H1 (cell line): ENCODE results near the gene MED12L. TPM values are rescaled to one million over a fixed set of nuclear protein-coding genes. Genes with fewer than 3 reads are reported as not detected.

Experiments used
- CTCF ChIA-PET: fragments of 300-600 bp; sonication (Branson Sonifier 250); formaldehyde crosslinking; loops from one replicate; lab custom pipeline; 2021; ENCODE audit not compliant: partially characterized antibody; lab: Charles Lee
- POLR2A ChIA-PET: fragments of 300-600 bp; sonication (Branson Sonifier 250); formaldehyde crosslinking; loops from one replicate; lab custom pipeline; 2021; ENCODE audit warnings: inconsistent platforms; ENCODE audit not compliant: partially characterized antibody; lab: Charles Lee
- DNase-seq, 2 experiments: peaks; one replicate each; pipeline versions ENCODE4 v3.0.0 to v3.0.0-alpha.2; 2010 to 2022; ENCODE audit warnings: low spot score in 2 of 2, low read depth in 1 of 2, mixed read lengths in 1 of 2
- FAIRE-seq: peaks from 2 replicates; lab custom pipeline; 2011; peaks lifted over from hg19 to GRCh38; lab: Jason Lieb, UNC
- H2AFZ ChIP-seq: 2 replicates; pipeline ENCODE4 v1.8.1; 2012; ENCODE audit warnings: low read length, inconsistent platforms
- H2AK5ac ChIP-seq: 2 replicates; pipeline ENCODE4 v1.6.1; 2013; ENCODE audit warnings: low read depth, low read length
- H2BK120ac ChIP-seq: replicated peaks from 2 replicates; pipeline ENCODE3; 2013; ENCODE audit warnings: low read depth, low read length, inconsistent platforms
- H2BK12ac ChIP-seq: 2 replicates; pipeline ENCODE4 v1.6.1; 2013; ENCODE audit warnings: low read depth, low read length
- H2BK15ac ChIP-seq: 2 replicates; pipeline ENCODE4 v1.6.1; 2013; ENCODE audit warnings: low read length
- H2BK20ac ChIP-seq: 2 replicates; pipeline ENCODE4 v1.6.1; 2013; ENCODE audit warnings: low read length
- H2BK5ac ChIP-seq: 2 replicates; pipeline ENCODE4 v1.6.1; 2013; ENCODE audit warnings: low read depth, low read length
- H3K14ac ChIP-seq: 2 replicates; pipeline ENCODE4 v1.6.1; 2013; ENCODE audit warnings: inconsistent platforms; ENCODE audit not compliant: insufficient read length
- H3K18ac ChIP-seq: 2 replicates; pipeline ENCODE4 v1.6.1; 2013; ENCODE audit warnings: low read length; ENCODE audit errors: extremely low read depth
- H3K23ac ChIP-seq: 2 replicates; pipeline ENCODE4 v1.6.1; 2013; ENCODE audit warnings: inconsistent platforms; ENCODE audit not compliant: insufficient read length
- H3K23me2 ChIP-seq: 2 replicates; pipeline ENCODE4 v1.6.1; 2013; ENCODE audit warnings: low read depth, low read length
- H3K27ac ChIP-seq: 2 replicates; pipeline ENCODE4 v1.6.1; 2011; ENCODE audit warnings: low read depth, low read length, inconsistent platforms
- H3K27me3 ChIP-seq, 4 experiments: replicated peaks in 1 of 4; 1 replicate in 1 of 4; 2 replicates in 3 of 4; pipeline versions ENCODE4 v1.6.1 to v1.8.1; 2011 to 2013; ENCODE audit warnings: low read length in 3 of 4, mild to moderate bottlenecking in 3 of 4, inconsistent platforms in 2 of 4, mixed read lengths in 2 of 4, moderate library complexity in 1 of 4; ENCODE audit not compliant: control insufficient read depth in 3 of 4, insufficient read depth in 3 of 4; ENCODE audit errors: extremely low read depth in 1 of 4
- H3K36me3 ChIP-seq, 4 experiments: 2 replicates each; pipeline versions ENCODE4 v1.6.1 to v1.8.1; 2011 to 2013; ENCODE audit warnings: mild to moderate bottlenecking in 4 of 4, low read length in 3 of 4, moderate library complexity in 2 of 4, control low read depth in 1 of 4, inconsistent platforms in 1 of 4; ENCODE audit not compliant: insufficient read depth in 4 of 4, control insufficient read depth in 2 of 4
- H3K4ac ChIP-seq: replicated peaks from 2 replicates; pipeline ENCODE3; 2013; ENCODE audit warnings: low read length, low read depth, mixed read lengths, inconsistent platforms; ENCODE audit not compliant: insufficient read length
- H3K4me1 ChIP-seq, 4 experiments: replicated peaks in 1 of 4; 1 replicate in 1 of 4; 2 replicates in 3 of 4; pipeline versions ENCODE4 v1.6.1 to v1.8.1; 2011 to 2013; ENCODE audit warnings: low read length in 3 of 4, inconsistent platforms in 2 of 4, mixed read lengths in 1 of 4; ENCODE audit not compliant: insufficient read depth in 4 of 4, control insufficient read depth in 3 of 4
- H3K4me2 ChIP-seq, 2 experiments: 2 replicates each; pipeline versions ENCODE4 v1.6.1 to v1.8.1; 2011 to 2013; ENCODE audit warnings: low read depth in 2 of 2, low read length in 2 of 2, control low read depth in 1 of 2, inconsistent platforms in 1 of 2, mild to moderate bottlenecking in 1 of 2; ENCODE audit not compliant: insufficient read depth in 1 of 2
- H3K4me3 ChIP-seq, 4 experiments: fragments of 200-600, 300-600 bp in 1 of 4; sonication (generic), shearing (Covaris generic), sonication (Bioruptor Twin) in 1 of 4; 2 replicates each; pipeline versions ENCODE4 v1.5.1 to v1.8.1; 2011 to 2016; ENCODE audit warnings: low read length in 4 of 4, low read depth in 3 of 4, control low read depth in 2 of 4, inconsistent platforms in 2 of 4, mild to moderate bottlenecking in 2 of 4, mixed read lengths in 1 of 4, moderate library complexity in 1 of 4; ENCODE audit not compliant: insufficient read depth in 2 of 4; ENCODE audit errors: extremely low read depth in 1 of 4
- H3K56ac ChIP-seq: replicated peaks from 2 replicates; pipeline ENCODE3; 2013; ENCODE audit warnings: low read depth, mild to moderate bottlenecking, mixed read lengths, low read length, inconsistent platforms; ENCODE audit not compliant: insufficient read length
- H3K79me1 ChIP-seq: 2 replicates; pipeline ENCODE4 v1.6.1; 2013; ENCODE audit warnings: low read depth, low read length, control low read depth
- H3K79me2 ChIP-seq, 2 experiments: 2 replicates each; pipeline versions ENCODE4 v1.6.1 to v1.8.1; 2012 to 2013; ENCODE audit warnings: low read length in 2 of 2, mild to moderate bottlenecking in 2 of 2, inconsistent platforms in 1 of 2; ENCODE audit not compliant: insufficient read depth in 2 of 2, control insufficient read depth in 1 of 2
- H3K9ac ChIP-seq, 4 experiments: replicated peaks in 1 of 4; 1 replicate in 1 of 4; 2 replicates in 3 of 4; pipeline versions ENCODE4 v1.6.1 to v1.8.1; 2011 to 2013; ENCODE audit warnings: low read depth in 3 of 4, low read length in 3 of 4, control low read depth in 2 of 4, mild to moderate bottlenecking in 2 of 4, moderate library complexity in 2 of 4, inconsistent platforms in 1 of 4; ENCODE audit errors: extremely low read depth in 1 of 4
- H3K9me3 ChIP-seq, 2 experiments: 2 replicates each; pipeline versions ENCODE4 v1.6.1 to v1.8.1; 2012 to 2013; ENCODE audit warnings: mild to moderate bottlenecking in 2 of 2, moderate library complexity in 2 of 2, control low read depth in 1 of 2, inconsistent platforms in 1 of 2, low read depth in 1 of 2, low read length in 1 of 2, mixed read lengths in 1 of 2; ENCODE audit not compliant: insufficient read depth in 2 of 2
- H4K20me1 ChIP-seq, 2 experiments: replicated peaks in 1 of 2; 2 replicates each; pipeline versions ENCODE3 to v1.8.1; 2011 to 2013; ENCODE audit warnings: inconsistent platforms in 2 of 2, low read length in 2 of 2, mild to moderate bottlenecking in 1 of 2; ENCODE audit not compliant: insufficient read depth in 2 of 2, control insufficient read depth in 1 of 2
- H4K5ac ChIP-seq: 2 replicates; pipeline ENCODE4 v1.6.1; 2013; ENCODE audit warnings: low read length, low read depth, mixed read lengths, inconsistent platforms; ENCODE audit not compliant: insufficient read length
- H4K8ac ChIP-seq: 2 replicates; pipeline ENCODE4 v1.8.0; 2013; ENCODE audit warnings: mild to moderate bottlenecking, moderate library complexity, low read length, inconsistent platforms; ENCODE audit not compliant: insufficient read depth; ENCODE audit errors: extremely low read depth
- H4K91ac ChIP-seq: replicated peaks from 2 replicates; pipeline ENCODE3; 2013; ENCODE audit warnings: low read length, mixed read lengths, inconsistent platforms; ENCODE audit not compliant: insufficient read length
- CEBPB ChIP-seq: IDR thresholded peaks from 2 replicates; pipeline ENCODE4 v1.6.1; 2012; ENCODE audit warnings: low read depth, low read length
- E2F6 ChIP-seq: IDR thresholded peaks from 2 replicates; pipeline ENCODE4 v1.6.1; 2012; ENCODE audit warnings: inconsistent platforms
- EP300 ChIP-seq, 2 experiments: IDR thresholded peaks; 1 replicate in 1 of 2; 2 replicates in 1 of 2; pipeline ENCODE4 v1.6.1; 2011 to 2012; ENCODE audit warnings: low read depth in 2 of 2, low read length in 2 of 2, mild to moderate bottlenecking in 2 of 2, borderline replicate concordance in 1 of 2, inconsistent platforms in 1 of 2, moderate library complexity in 1 of 2
- EZH2 ChIP-seq: fragments of 200-600 bp; sonication (generic); IDR thresholded peaks from 2 replicates; pipeline ENCODE4 v1.7.1; 2012; ENCODE audit warnings: low read depth, mild to moderate bottlenecking, moderate library complexity, low read length, inconsistent platforms; ENCODE audit not compliant: severe bottlenecking
- JUN ChIP-seq: IDR thresholded peaks from 2 replicates; pipeline ENCODE4 v1.6.1; 2011; ENCODE audit warnings: low read depth, mild to moderate bottlenecking, improper control_type of control experiment, low read length
- KDM4A ChIP-seq: IDR thresholded peaks from one replicate; pipeline ENCODE4 v1.7.1; 2012; ENCODE audit warnings: low read depth, mild to moderate bottlenecking, moderate library complexity, low read length, inconsistent platforms; ENCODE audit not compliant: severe bottlenecking
- RFX5 ChIP-seq: IDR thresholded peaks from 2 replicates; pipeline ENCODE4 v1.6.1; 2011; ENCODE audit warnings: low read depth, low read length, improper control_type of control experiment, borderline replicate concordance
- RXRA ChIP-seq: IDR thresholded peaks from 2 replicates; pipeline ENCODE4 v1.6.1; 2011; ENCODE audit warnings: low read depth, mild to moderate bottlenecking, low read length, moderate library complexity; ENCODE audit not compliant: insufficient read depth
- SIX5 ChIP-seq: IDR thresholded peaks from 2 replicates; pipeline ENCODE4 v1.6.1; 2011; ENCODE audit warnings: mild to moderate bottlenecking, low read depth, low read length
- SP2 ChIP-seq: IDR thresholded peaks from 2 replicates; pipeline ENCODE4 v1.6.1; 2012; ENCODE audit warnings: mild to moderate bottlenecking, low read length, inconsistent platforms
- SUZ12 ChIP-seq: fragments of 200-600 bp; sonication (generic); IDR thresholded peaks from 2 replicates; pipeline ENCODE4 v1.6.1; 2012; ENCODE audit warnings: mild to moderate bottlenecking, inconsistent platforms, low read length, moderate library complexity, mixed read lengths
- TAF1 ChIP-seq: IDR thresholded peaks from 2 replicates; pipeline ENCODE4 v1.6.1; 2011; ENCODE audit warnings: mild to moderate bottlenecking, low read depth, low read length
- TCF12 ChIP-seq: IDR thresholded peaks from 2 replicates; pipeline ENCODE4 v1.6.1; 2011; ENCODE audit warnings: low read depth, mild to moderate bottlenecking, low read length
- WGBS, 2 experiments: shearing (Covaris generic) in 1 of 2; methylation state at CpG; one replicate each; pipeline versions ENCODE4 v1.1.6 to v1.1.7; 2013 to 2015; ENCODE audit warnings: low lambda C conversion rate in 2 of 2, mixed read lengths in 2 of 2, inconsistent platforms in 1 of 2, low coverage in 1 of 2, missing lambda C conversion rate in 1 of 2; ENCODE audit not compliant: insufficient replicate concordance in 2 of 2, insufficient coverage in 1 of 2, insufficient read length in 1 of 2; ENCODE audit errors: extremely low coverage in 1 of 2, missing lambda C conversion rate in 1 of 2; 5-methylcytosine and 5-hydroxymethylcytosine counted together
- polyA plus RNA-seq, 7 experiments: library from polyadenylated mRNA; depleted of rRNA in 3 of 7; stranded (reverse) in 5 of 7; unstranded in 2 of 7; fragments of >200 nt in 5 of 7; fragments of 200-250 nt in 2 of 7; gene quantifications; 1 replicate in 5 of 7; 2 replicates in 1 of 7; 4 replicates in 1 of 7; pipeline versions ENCODE4 v1.2.1 to v1.2.3, GENCODE V29; 2011 to 2013; ENCODE audit warnings: missing spikeins in 2 of 7, mixed read lengths in 2 of 7
- total RNA-seq: library from RNA; stranded (reverse); fragmentation: NEBNext Ultra II Directional; extraction: Animal tissue kit (Norgen Biotek cat#: 25700); gene quantifications from 2 replicates; pipeline ENCODE4 v1.2.1, GENCODE V29; 2021

The MED12L gene
- total and polyA plus RNA-seq, 2 of the 8 experiments (the other 6 are each of a cell fraction or from before 2014, with no cell fraction given), result 3.6 to 26.2 TPM

- Histone ChIP-seq H3K9me3 (no peaks in the 10 kb centered on the region), H3K27ac (no peak overlapping the region), H3K4ac (no peak overlapping the region), H3K4me2 (no peak overlapping the region), H3K14ac (no peak overlapping the region), H4K8ac (no peak overlapping the region), H3K9ac (no peak overlapping the region), H3K4me3 (no peak overlapping the region), H2AFZ (no peak overlapping the region), H4K20me1 (no peaks in the 10 kb centered on the region), H3K79me1 (no peaks in the 10 kb centered on the region), H3K18ac (no peak overlapping the region), H2BK12ac (no peak overlapping the region), H2BK20ac (no peak overlapping the region), H2BK120ac (no peak overlapping the region), H2AK5ac (no peak overlapping the region), H2BK5ac (no peak overlapping the region; the same call in 1 of the 2 replicates), H3K4me1 (peaks cover 3 to 9% (median 5%) of the 10 kb centered on the region in 4 experiments), H3K56ac (no peak overlapping the region), H3K23me2 (no peaks in the 10 kb centered on the region), H4K5ac (no peak overlapping the region), H3K23ac (no peak overlapping the region), H4K91ac (no peak overlapping the region), H3K27me3 (no peaks in the 10 kb centered on the region), H3K36me3 (peaks cover 0 to 17% (median 1%) of the 10 kb centered on the region in 4 experiments; a peak in 5 of 8 replicates), H3K79me2 (no peaks in the 10 kb centered on the region), H2BK15ac (no peak overlapping the region)
- WGBS, 2 experiments, result 91% methylated on average over 2 of the region's 2 CpGs; no CpG with 5 or more reads in 1 of the 2 experiments
- ChIA-PET CTCF (interaction anchor here (1.0 kb wide), 1 partner anchor 12 kb away, joined by 3 read pairs; no protein-coding TSS in a partner anchor), POLR2A (no interaction called here)
- no peak for DNase-seq
- no peak for FAIRE-seq
- TF ChIP-seq KDM4A (no peak), TCF12 (no peak), RXRA (no peak), TAF1 (no peak), RFX5 (no peak), SUZ12 (no peak), E2F6 (no peak), EP300 (IDR thresholded peaks at IDR 0.05; ENCODE audit: borderline replicate concordance in 1 of 2, low read depth in 2 of 2, low read length in 2 of 2) (no peak), JUN (no peak), SIX5 (no peak), EZH2 (no peak), SP2 (no peak), CEBPB (no peak)
Measured at GRCh38 chr3:151391720-151392119, 306.3 kb downstream of the MED12L start.
